GM19395 (cell line): Measurements from ENCODE around the gene CYTH1.
A peak's percentile ranks its signal among the peaks of the same experiment; 100 is the strongest.

Experiments used
- ATAC-seq: cut with Tn5 transposase; IDR thresholded peaks from one replicate; pipeline ENCODE4 v1.9.1; 2021; ENCODE audit warnings: mild to moderate bottlenecking, moderate library complexity; ENCODE audit not compliant: unreplicated experiment

The CYTH1 gene

GRCh38 chr17:78738698-78739097, 43.4 kb downstream of the CYTH1 start:
- ATAC-seq = no peak

- ATAC-seq = no peak
Measured at GRCh38 chr17:78738278-78738677, 43.8 kb downstream of the CYTH1 start.

GRCh38 chr17:78737332-78737731, 44.7 kb downstream of the CYTH1 start:
- ATAC-seq = no peak

- ATAC-seq = no peak
Measured at GRCh38 chr17:78736526-78737079, 45.5 kb downstream of the CYTH1 start.

- no peak for ATAC-seq
Measured at GRCh38 chr17:78735832-78736525, 46.1 kb downstream of the CYTH1 start.

- ATAC-seq = no peak
Measured at GRCh38 chr17:78734793-78735641, 47.1 kb downstream of the CYTH1 start.

GRCh38 chr17:78732354-78732753, 49.7 kb downstream of the CYTH1 start:
- ATAC-seq = no peak

- ATAC-seq = no peak
Measured at GRCh38 chr17:78731904-78732303, 50.2 kb downstream of the CYTH1 start.

GRCh38 chr17:78729641-78730040, 52.4 kb downstream of the CYTH1 start:
- no peak for ATAC-seq

- ATAC-seq = no peak
Measured at GRCh38 chr17:78728495-78728894, 53.6 kb downstream of the CYTH1 start.

- ATAC-seq = no peak
Measured at GRCh38 chr17:78727476-78728229, 54.4 kb downstream of the CYTH1 start.

- no peak for ATAC-seq
Measured at GRCh38 chr17:78727057-78727456, 55.0 kb downstream of the CYTH1 start.

- no peak for ATAC-seq
Measured at GRCh38 chr17:78726513-78726912, 55.6 kb downstream of the CYTH1 start.

- ATAC-seq = peak; percentile 51
Measured at GRCh38 chr17:78725448-78726021, 56.5 kb downstream of the CYTH1 start.

GRCh38 chr17:78724999-78725398, 57.1 kb downstream of the CYTH1 start:
- peak; percentile 2 for ATAC-seq

- ATAC-seq = no peak
Measured at GRCh38 chr17:78724544-78724943, 57.5 kb downstream of the CYTH1 start.

GRCh38 chr17:78723957-78724356, 58.1 kb downstream of the CYTH1 start:
- ATAC-seq = no peak

- no peak for ATAC-seq
Measured at GRCh38 chr17:78723001-78723796, 58.9 kb downstream of the CYTH1 start.

GRCh38 chr17:78722246-78722761, 59.8 kb downstream of the CYTH1 start:
- ATAC-seq = no peak
